K562 (cell line): Measurements from ENCODE around the gene OR14A16. TPM values are rescaled to one million over a fixed set of nuclear protein-coding genes. Genes with fewer than 3 reads are reported as not detected.

Source experiments
- ATAC-seq: fragments of 200-7000 bp; cut with Tn5 transposase; 3 replicates; pipeline ENCODE4 v1.9.1; 2020; ENCODE audit warnings: moderate library complexity
- BruUV-seq: library from RNA; stranded (reverse); fragments of 400-500 nt; replicated peaks from 2 replicates; lab custom pipeline; 2021; lab: Mats Ljungman, UMichigan
- CTCF ChIA-PET: fragments of 300-600 bp; formaldehyde crosslinking; extraction: SDS; loops from one replicate; lab custom pipeline; 2021; ENCODE audit warnings: low intra/inter-chr PET ratio; lab: Yijun Ruan, JAX
- POLR2A ChIA-PET: fragments of 300-600, 350-650 bp; sonication (Branson Sonifier 250); formaldehyde crosslinking; extraction: SDS; loops from one replicate; lab custom pipeline; 2021; ENCODE audit warnings: antibody characterized with exemption, inconsistent platforms; lab: Yijun Ruan, JAX
- DNase-seq, 4 experiments: peaks; one replicate each; pipeline versions ENCODE4 v3.0.0 to v3.0.0-alpha.2; 2011 to 2018; ENCODE audit warnings: low spot score in 3 of 4, mixed read lengths in 3 of 4; ENCODE audit errors: extremely low read depth in 1 of 4
- FAIRE-seq: peaks from 2 replicates; lab custom pipeline; 2011; peaks lifted over from hg19 to GRCh38; lab: Jason Lieb, UNC
- H2AFZ ChIP-seq: 2 replicates; pipeline ENCODE4 v1.6.0; 2011; ENCODE audit warnings: low read depth, low read length, control low read depth, inconsistent platforms
- H3K27ac ChIP-seq: fragments of 200-600 bp; 3 replicates; pipeline ENCODE4 v1.8.0; 2011; ENCODE audit warnings: low read depth, mild to moderate bottlenecking, control low read depth, inconsistent platforms, low read length, moderate library complexity, mixed read lengths; ENCODE audit errors: extremely low read depth
- H3K27me3 ChIP-seq, 2 experiments: fragments of 300-600 bp in 1 of 2; 2 replicates in 1 of 2; 3 replicates in 1 of 2; pipeline versions ENCODE4 v1.6.0 to v1.8.0; 2011; ENCODE audit warnings: inconsistent platforms in 2 of 2, low read length in 2 of 2, mild to moderate bottlenecking in 1 of 2, mixed read lengths in 1 of 2, moderate library complexity in 1 of 2; ENCODE audit not compliant: control insufficient read depth in 2 of 2, insufficient read depth in 2 of 2
- H3K36me3 ChIP-seq: fragments of 300-600 bp; 3 replicates; pipeline ENCODE4 v1.8.0; 2011; ENCODE audit warnings: mild to moderate bottlenecking, low read length, inconsistent platforms; ENCODE audit not compliant: control insufficient read depth, insufficient read depth
- H3K4me1 ChIP-seq, 2 experiments: fragments of 200-600 bp in 1 of 2; replicated peaks in 1 of 2; 2 replicates in 1 of 2; 3 replicates in 1 of 2; pipeline versions ENCODE4 v1.5.1 to v1.8.0; 2011; ENCODE audit warnings: inconsistent platforms in 2 of 2, low read length in 2 of 2, mild to moderate bottlenecking in 1 of 2, mixed read lengths in 1 of 2, moderate library complexity in 1 of 2; ENCODE audit not compliant: control insufficient read depth in 2 of 2, insufficient read depth in 2 of 2
- H3K4me2 ChIP-seq: 2 replicates; pipeline ENCODE4 v1.6.1; 2011; ENCODE audit warnings: low read length, control low read depth, inconsistent platforms, mixed read lengths; ENCODE audit not compliant: insufficient read depth
- H3K4me3 ChIP-seq: fragments of 200-600 bp; sonication (generic), shearing (Covaris generic); 2 replicates; pipeline ENCODE4 v1.5.1; 2016; ENCODE audit warnings: control low read depth, inconsistent platforms
- H3K79me2 ChIP-seq: fragments of 200-600 bp; 3 replicates; pipeline ENCODE4 v1.8.0; 2011; ENCODE audit warnings: low read length, inconsistent platforms; ENCODE audit not compliant: control insufficient read depth, insufficient read depth
- H3K9ac ChIP-seq, 2 experiments: 2 replicates each; pipeline versions ENCODE4 v1.6.0 to v1.6.1; 2011; ENCODE audit warnings: low read depth in 2 of 2, low read length in 2 of 2, control low read depth in 1 of 2, inconsistent platforms in 1 of 2, mild to moderate bottlenecking in 1 of 2, mixed read lengths in 1 of 2; ENCODE audit not compliant: insufficient read depth in 1 of 2
- H3K9me1 ChIP-seq: one replicate; pipeline ENCODE4 v1.6.0; 2011; ENCODE audit warnings: inconsistent platforms, mild to moderate bottlenecking, low read length, moderate library complexity; ENCODE audit not compliant: control insufficient read depth, insufficient read depth
- H3K9me3 ChIP-seq: replicated peaks from 2 replicates; pipeline ENCODE4 v1.5.1; 2011; ENCODE audit warnings: low read depth, low read length, inconsistent platforms; ENCODE audit not compliant: control insufficient read depth, insufficient read depth
- H4K20me1 ChIP-seq: replicated peaks from 2 replicates; pipeline ENCODE4 v1.6.1; 2011; ENCODE audit warnings: low read length, inconsistent platforms, mixed read lengths; ENCODE audit not compliant: control insufficient read depth, insufficient read depth
- ATF7 ChIP-seq: fragments of 450-650 bp; IDR thresholded peaks from 2 replicates; pipeline ENCODE4 v1.7.1; 2014; ENCODE audit warnings: mild to moderate bottlenecking, moderate library complexity
- CBX1 ChIP-seq: sonication (generic); IDR thresholded peaks from 2 replicates; pipeline ENCODE4 v1.6.1; 2016; ENCODE audit warnings: antibody characterized with exemption, low read depth, mild to moderate bottlenecking
- DPF2 ChIP-seq: fragments of 450-650 bp; IDR thresholded peaks from 2 replicates; pipeline ENCODE4 v1.6.1; 2016
- ERF ChIP-seq: fragments of 450-650 bp; formaldehyde crosslinking; IDR thresholded peaks from 2 replicates; pipeline ENCODE4 v1.4.0; 2020; ENCODE audit warnings: mild to moderate bottlenecking, mixed read lengths
- EZH2 ChIP-seq: IDR thresholded peaks from 2 replicates; pipeline ENCODE4 v1.6.1; 2012; ENCODE audit warnings: low read depth, mild to moderate bottlenecking, inconsistent platforms, low read length, borderline replicate concordance
- FOXK2 ChIP-seq, 2 experiments: fragments of 450-650 bp; IDR thresholded peaks in 1 of 2; conservative IDR thresholded peaks in 1 of 2; 2 replicates each; pipeline ENCODE4 v1.6.1; 2016; ENCODE audit warnings: low read depth in 2 of 2, mild to moderate bottlenecking in 1 of 2
- HNRNPK ChIP-seq: fragments of 200-400 bp; formaldehyde crosslinking; IDR thresholded peaks from one replicate; pipeline ENCODE4 v1.6.1; 2018; ENCODE audit warnings: mild to moderate bottlenecking, low read depth, low read length; ENCODE audit not compliant: poor library complexity, severe bottlenecking
- ILK ChIP-seq: fragments of 450-650 bp; IDR thresholded peaks from 2 replicates; pipeline ENCODE4 v1.6.1; 2016; ENCODE audit warnings: missing genetic modification characterization, low read depth, mild to moderate bottlenecking, missing compliant biosample characterization, moderate library complexity, borderline replicate concordance
- MBD2 ChIP-seq: sonication (generic); IDR thresholded peaks from 2 replicates; pipeline ENCODE4 v1.6.1; 2016; ENCODE audit warnings: low read depth, borderline replicate concordance
- NELFE ChIP-seq: IDR thresholded peaks from 2 replicates; pipeline ENCODE4 v1.6.1; 2011; ENCODE audit warnings: mild to moderate bottlenecking; ENCODE audit not compliant: insufficient read depth, insufficient read length
- PTTG1 ChIP-seq: fragments of 450-650 bp; IDR thresholded peaks from 2 replicates; pipeline ENCODE4 v1.6.1; 2016; ENCODE audit warnings: low read depth, mild to moderate bottlenecking, missing genetic modification characterization, missing compliant biosample characterization
- SIRT6 ChIP-seq: IDR thresholded peaks from one replicate; pipeline ENCODE4 v1.6.1; 2012; ENCODE audit warnings: low read depth, mild to moderate bottlenecking, control low read depth, inconsistent platforms, low read length, moderate library complexity
- SMARCA4 ChIP-seq: fragments of 450-650 bp; IDR thresholded peaks from 2 replicates; pipeline ENCODE4 v1.6.1; 2016
- SRSF9 ChIP-seq: fragments of 200-400 bp; formaldehyde crosslinking; IDR thresholded peaks from 2 replicates; pipeline ENCODE4 v1.6.1; 2017; ENCODE audit warnings: low read depth, low read length, borderline replicate concordance
- TAF1 ChIP-seq: IDR thresholded peaks from 2 replicates; pipeline ENCODE4 v1.6.1; 2011; ENCODE audit warnings: mild to moderate bottlenecking, low read length, moderate library complexity; ENCODE audit not compliant: insufficient read depth, control insufficient read depth, severe bottlenecking; ENCODE audit errors: extremely low read depth
- TCF7L2 ChIP-seq: fragments of 150-350 bp; IDR thresholded peaks from 2 replicates; pipeline ENCODE4 v1.6.1; 2016; ENCODE audit warnings: low read depth, mild to moderate bottlenecking, low read length, moderate library complexity
- ZNF239 ChIP-seq: fragments of 250-450 bp; sonication (Bioruptor Pico); IDR thresholded peaks from 2 replicates; pipeline ENCODE4 v1.4.0; 2020; ENCODE audit warnings: mild to moderate bottlenecking
- ZNF24 ChIP-seq: fragments of 450-650 bp; IDR thresholded peaks from 2 replicates; pipeline ENCODE4 v1.6.1; 2016
- WGBS: fragments of 100-300 bp; shearing (Covaris generic); methylation state at CpG from one replicate; pipeline ENCODE4 v1.1.6; 2016; ENCODE audit warnings: low coverage, mixed read lengths; ENCODE audit not compliant: insufficient coverage; ENCODE audit errors: missing lambda C conversion rate; 5-methylcytosine and 5-hydroxymethylcytosine counted together
- in situ Hi-C: fragments of 300-500 bp; cut with MboI; formaldehyde crosslinking; loops from 4 replicates; pipeline ENCODE4 v1.15.0; 2018; ENCODE audit warnings: inconsistent platforms, mixed read lengths
- intact Hi-C: fragments of 100-400 bp; cut with micrococcal nuclease; formaldehyde crosslinking; loops from 2 replicates; pipeline ENCODE4 v1.14.2; 2022
- polyA plus RNA-seq, 8 experiments: library from polyadenylated mRNA; depleted of rRNA in 4 of 8; stranded (reverse) in 5 of 8; unstranded in 3 of 8; fragments of >200 nt; fragmentation: Nextera tagmentation in 2 of 8; fragmentation: Illumina TruSeq in 1 of 8; extraction: Ambion mirVana in 2 of 8; extraction: Trizol in 1 of 8; gene quantifications; 2 replicates each; pipeline versions ENCODE4 v1.2.1 to v1.2.3, GENCODE V29; 2011 to 2014; ENCODE audit warnings: inconsistent platforms in 1 of 8, missing spikeins in 1 of 8
- total RNA-seq, 7 experiments: library from RNA; depleted of rRNA in 6 of 7; stranded (reverse); fragments of >200 nt in 6 of 7; fragmentation: Illumina TruSeq in 2 of 7; extraction: Trizol in 2 of 7; gene quantifications; 2 replicates each; pipeline versions ENCODE4 v1.2.1 to v1.2.3, GENCODE V29; 2011 to 2021; ENCODE audit warnings: low replicate concordance in 1 of 7
- TF ChIP-seq, protein P1 (sequence below): fragments of 250-450 bp; sonication (Bioruptor Pico); IDR thresholded peaks from 2 replicates; pipeline ENCODE4 v1.9.0; 2021; ENCODE audit warnings: mild to moderate bottlenecking

The OR14A16 gene
- total and polyA plus RNA-seq, 9 of the 15 experiments (the other 6 are each of a cell fraction or from before 2014, with no cell fraction given) = not detected

GRCh38 chr1:247848346-247848745, 24.4 kb upstream of the OR14A16 start:
- BruUV-seq = no TSS peak
- ATAC-seq = no peak
- ChIA-PET POLR2A (no interaction called here), CTCF (no interaction called here)
- 48% methylated on average over 7 of the region's 7 CpGs for WGBS
- Histone ChIP-seq H2AFZ (peak overlapping the region; percentile 0; the same call in 1 of the 2 replicates), H3K9me1 (no peaks in the 10 kb centered on the region), H4K20me1 (no peaks in the 10 kb centered on the region), H3K4me3 (no peak overlapping the region), H3K27me3 (no peaks in the 10 kb centered on the region; a peak in 1 of 5 replicates), H3K36me3 (no peaks in the 10 kb centered on the region), H3K9me3 (peaks cover 3% of the 10 kb centered on the region; the same call in 1 of the 2 replicates), H3K4me2 (no peak overlapping the region), H3K27ac (no peak overlapping the region), H3K79me2 (no peaks in the 10 kb centered on the region), H3K4me1 (peaks cover 0 to 21% of the 10 kb centered on the region in 2 experiments; a peak in 3 of 5 replicates), H3K9ac (no peak overlapping the region)
- TF ChIP-seq ERF (CRISPR knock-in tag) = no peak
- TF ChIP-seq CBX1 = no peak
- TF ChIP-seq PTTG1 (tag) = no peak
- TF ChIP-seq HNRNPK = no peak
- TF ChIP-seq DPF2 = no peak
- no peak for TF ChIP-seq MBD2
- TF ChIP-seq SRSF9 = no peak
- no peak for FAIRE-seq
- in situ Hi-C loops (no loop called here), intact Hi-C loops (no loop called here)
- no peak for DNase-seq

- 3% methylated on average over 5 of the region's 5 CpGs for WGBS
- peak; percentile 12 for ATAC-seq
- H3K27me3 ChIP-seq = no peaks in the 10 kb centered on the region; a peak in 1 of 5 replicates
- H3K9ac ChIP-seq = no peak overlapping the region
- POLR2A ChIA-PET = interaction anchor here (1.9 kb wide), 1 partner anchor 11 kb away, joined by 7 read pairs; the partner anchor contains the start of gene TRIM58
- intact Hi-C loops (no loop called here), in situ Hi-C loops (no loop called here)
- H3K4me2 ChIP-seq = peak overlapping the region; percentile 60
- H3K36me3 ChIP-seq = no peaks in the 10 kb centered on the region
- H3K4me1 ChIP-seq = peaks cover 0 to 15% of the 10 kb centered on the region in 2 experiments; a peak in 4 of 5 replicates
- no peaks in the 10 kb centered on the region for H3K9me3 ChIP-seq
- no peak for DNase-seq
- no peaks in the 10 kb centered on the region for H3K9me1 ChIP-seq
- H3K4me3 ChIP-seq = no peak overlapping the region
- no peaks in the 10 kb centered on the region for H3K79me2 ChIP-seq
- CTCF ChIA-PET = no interaction called here
- peak overlapping the region; percentile 65 for H2AFZ ChIP-seq
- no peak overlapping the region for H3K27ac ChIP-seq
- no peak for FAIRE-seq
- H4K20me1 ChIP-seq = no peaks in the 10 kb centered on the region
- no TSS peak for BruUV-seq
- TF ChIP-seq EZH2 (no peak), SMARCA4 (peak; percentile 49; the same call in 1 of the 2 replicates), TCF7L2 (no peak), TAF1 (no peak), ZNF239 (CRISPR knock-in tag) (no peak), ATF7 (no peak), SIRT6 (no peak), NELFE (no peak), ILK (tag) (no peak), ZNF24 (no peak), FOXK2 (conservative IDR thresholded peaks at IDR 0.05 in 1 of 2, IDR thresholded peaks at IDR 0.05 in 1 of 2; ENCODE audit: low read depth in 2 of 2) (no peak)
- TF ChIP-seq, protein P1, sequence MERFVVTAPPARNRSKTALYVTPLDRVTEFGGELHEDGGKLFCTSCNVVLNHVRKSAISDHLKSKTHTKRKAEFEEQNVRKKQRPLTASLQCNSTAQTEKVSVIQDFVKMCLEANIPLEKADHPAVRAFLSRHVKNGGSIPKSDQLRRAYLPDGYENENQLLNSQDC (CRISPR knock-in tag) = no peak
These were observed 21.7 kb upstream of the OR14A16 start for GRCh38 chr1:247845693-247846017.
